ENCODE results near the gene GATAD2B.

Gene GATAD2B

DNA sequence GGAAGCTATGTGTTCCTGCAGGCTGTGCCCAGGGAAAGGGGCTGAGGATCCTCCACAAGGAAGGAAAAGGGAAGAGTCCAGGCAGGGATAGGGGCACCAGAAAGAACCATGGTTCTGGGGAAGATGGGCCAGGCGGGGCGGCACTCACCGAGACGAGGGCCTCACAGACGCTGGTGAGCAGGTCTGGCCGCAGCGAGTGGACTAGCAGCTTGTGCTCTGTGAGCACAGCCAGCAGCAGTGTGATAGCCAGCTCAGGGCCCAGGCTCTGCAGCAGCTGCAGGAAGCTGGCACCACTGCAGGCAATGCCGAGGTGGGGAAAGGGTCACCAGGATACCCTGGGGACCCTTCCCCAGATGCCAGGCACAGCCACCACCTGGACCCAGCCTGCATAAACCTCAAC, 18.0 kb upstream of the GATAD2B start:
- TF ChIP-seq, protein P1, sequence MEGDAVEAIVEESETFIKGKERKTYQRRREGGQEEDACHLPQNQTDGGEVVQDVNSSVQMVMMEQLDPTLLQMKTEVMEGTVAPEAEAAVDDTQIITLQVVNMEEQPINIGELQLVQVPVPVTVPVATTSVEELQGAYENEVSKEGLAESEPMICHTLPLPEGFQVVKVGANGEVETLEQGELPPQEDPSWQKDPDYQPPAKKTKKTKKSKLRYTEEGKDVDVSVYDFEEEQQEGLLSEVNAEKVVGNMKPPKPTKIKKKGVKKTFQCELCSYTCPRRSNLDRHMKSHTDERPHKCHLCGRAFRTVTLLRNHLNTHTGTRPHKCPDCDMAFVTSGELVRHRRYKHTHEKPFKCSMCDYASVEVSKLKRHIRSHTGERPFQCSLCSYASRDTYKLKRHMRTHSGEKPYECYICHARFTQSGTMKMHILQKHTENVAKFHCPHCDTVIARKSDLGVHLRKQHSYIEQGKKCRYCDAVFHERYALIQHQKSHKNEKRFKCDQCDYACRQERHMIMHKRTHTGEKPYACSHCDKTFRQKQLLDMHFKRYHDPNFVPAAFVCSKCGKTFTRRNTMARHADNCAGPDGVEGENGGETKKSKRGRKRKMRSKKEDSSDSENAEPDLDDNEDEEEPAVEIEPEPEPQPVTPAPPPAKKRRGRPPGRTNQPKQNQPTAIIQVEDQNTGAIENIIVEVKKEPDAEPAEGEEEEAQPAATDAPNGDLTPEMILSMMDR (IDR thresholded peaks at IDR 0.05): no peak

DNA sequence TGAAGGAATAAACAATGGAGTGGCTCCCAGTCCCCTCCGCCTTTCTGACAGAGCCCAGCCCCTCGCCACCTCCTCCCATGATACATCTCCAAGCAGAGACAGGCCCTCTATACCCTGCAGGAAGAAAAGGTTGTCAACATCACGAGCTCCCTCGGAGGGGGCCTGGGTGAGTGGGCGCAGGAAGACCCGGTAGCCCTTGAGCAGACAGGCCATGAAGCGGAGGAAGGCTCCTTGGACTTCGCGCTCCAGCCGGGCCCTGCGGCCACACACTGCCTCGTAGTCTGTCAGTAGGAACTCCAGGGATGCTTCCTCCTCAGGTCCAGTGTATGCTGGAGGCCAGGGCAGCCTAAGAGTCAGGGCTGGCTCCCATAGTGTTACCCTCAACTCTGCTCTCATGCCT, 16.7 kb upstream of the GATAD2B start:
- TF ChIP-seq, protein P1 (IDR thresholded peaks at IDR 0.05): no peak

DNA sequence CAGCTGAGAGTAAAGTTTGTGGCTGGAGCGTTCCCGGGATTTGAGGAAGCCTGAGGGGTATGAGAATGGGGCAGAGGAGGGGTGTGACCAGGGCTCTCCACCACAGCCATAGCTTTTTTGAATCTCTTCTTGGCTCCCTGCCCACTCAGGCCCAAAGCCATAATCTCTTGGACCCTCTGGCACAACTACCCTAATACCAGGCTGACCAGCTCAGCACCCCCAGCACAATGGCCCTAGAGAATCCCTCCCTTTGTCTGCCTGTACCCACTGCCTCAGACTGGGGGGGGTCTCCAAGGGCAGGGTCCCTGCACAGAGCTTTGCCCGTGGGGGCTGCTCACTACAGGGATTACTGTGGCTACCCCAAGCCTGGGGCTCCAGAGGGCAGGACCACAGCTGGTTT, 16.2 kb upstream of the GATAD2B start:
- TF ChIP-seq, protein P1 (IDR thresholded peaks at IDR 0.05): no peak

- TF ChIP-seq, protein P1 (IDR thresholded peaks at IDR 0.05): no peak
Observed at GRCh38 chr1:153937331-153937730, 14.6 kb upstream of the GATAD2B start.

DNA sequence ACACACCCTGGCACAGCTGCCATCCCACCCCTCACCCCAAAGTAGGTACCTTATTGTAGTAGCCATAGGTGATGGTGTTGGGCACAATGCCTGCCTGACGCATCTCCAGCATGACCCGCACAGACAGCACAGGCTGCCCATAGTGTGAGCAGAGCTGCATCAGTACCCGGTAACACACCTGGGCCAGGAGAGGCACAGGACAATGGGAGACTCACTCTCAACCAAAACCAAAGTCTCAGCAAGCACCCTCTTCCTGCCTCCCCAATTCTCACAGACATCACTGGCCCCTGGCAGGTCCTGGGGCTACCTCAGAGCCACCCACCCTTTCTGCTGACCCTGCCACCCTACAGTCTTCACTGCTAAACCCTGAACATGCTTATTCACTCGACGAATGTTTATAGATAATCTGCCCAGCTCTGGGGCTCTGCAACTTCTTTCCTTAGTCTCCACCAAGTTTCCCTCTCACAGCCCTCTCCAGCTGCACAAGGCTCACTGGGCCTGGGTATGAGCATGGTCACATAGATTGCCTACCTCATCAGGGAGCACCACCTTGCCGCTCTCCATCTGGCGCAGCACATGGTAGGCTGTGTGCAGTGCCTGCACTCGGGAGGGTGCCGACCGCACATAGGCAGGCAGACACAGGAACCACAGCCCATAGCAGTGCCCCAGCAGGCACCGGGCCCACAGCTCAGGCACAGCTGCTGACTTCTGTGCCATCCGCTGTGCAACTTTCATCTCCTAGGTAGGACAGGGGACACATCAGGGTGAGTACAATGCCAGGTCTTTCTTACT, 13.4 kb upstream of the GATAD2B start:
- TF ChIP-seq, protein P1 (IDR thresholded peaks at IDR 0.05): no peak

DNA sequence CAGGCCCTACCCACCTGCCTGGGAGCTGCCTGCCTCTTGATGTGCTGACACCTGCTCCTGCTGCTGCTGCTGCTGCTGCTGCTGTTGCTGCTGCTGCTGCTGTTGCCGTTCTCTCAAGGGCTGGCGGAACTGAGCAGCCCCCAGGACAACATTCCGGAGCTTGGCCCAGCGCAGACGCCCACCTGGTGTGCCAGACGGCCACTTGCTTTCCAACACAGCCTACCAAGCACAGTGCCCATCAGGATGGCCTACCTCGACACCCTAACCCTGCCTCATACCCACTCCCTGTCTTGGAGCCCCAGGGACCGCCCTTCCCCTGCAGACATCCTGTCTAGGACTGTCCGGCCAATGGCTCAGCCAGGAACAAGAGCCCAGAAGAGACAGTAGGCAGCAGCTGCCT, 12.0 kb upstream of the GATAD2B start:
- TF ChIP-seq, protein P1 (IDR thresholded peaks at IDR 0.05): no peak

DNA sequence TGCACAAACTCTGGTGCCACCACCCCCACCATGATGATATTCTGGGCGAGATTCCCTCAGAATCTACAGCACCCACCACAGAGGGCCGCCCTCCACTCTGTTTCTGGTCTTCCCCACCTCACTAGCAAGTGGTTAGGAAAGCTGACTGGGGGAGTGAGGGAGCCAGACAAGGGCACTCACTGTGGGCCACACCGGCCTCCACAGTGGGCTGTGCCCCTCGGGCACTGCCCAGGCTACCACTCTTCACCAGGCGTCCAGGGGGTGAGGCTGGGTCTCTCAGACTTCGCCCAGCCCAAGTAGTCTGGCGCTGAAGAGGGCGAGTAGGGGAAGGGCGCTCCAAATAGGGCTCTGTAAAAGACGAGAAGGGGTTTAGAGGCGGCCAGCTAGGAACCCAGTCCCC, 11.2 kb upstream of the GATAD2B start:
- TF ChIP-seq, protein P1 (IDR thresholded peaks at IDR 0.05): no peak

DNA sequence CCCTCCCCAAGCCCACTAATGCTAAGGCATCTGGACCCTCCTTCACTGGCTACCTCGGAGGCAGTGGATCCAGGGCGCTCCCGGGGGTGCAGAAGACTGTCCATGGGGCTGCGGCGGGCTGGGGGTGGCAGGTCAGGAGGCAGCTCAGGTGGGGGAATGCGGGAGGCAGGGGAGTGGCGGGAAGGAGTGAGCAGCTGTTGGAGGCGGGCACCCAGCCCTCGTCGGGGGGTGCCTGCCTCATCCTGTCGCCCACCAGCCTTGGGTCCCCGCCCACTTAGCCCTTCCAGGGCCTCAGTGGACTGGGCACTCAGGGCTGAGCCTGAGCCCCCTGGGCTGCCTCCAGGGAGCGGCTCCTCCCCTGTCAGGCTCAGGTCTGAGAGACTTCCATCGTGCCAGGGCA, 10.7 kb upstream of the GATAD2B start:
- TF ChIP-seq, protein P1 (IDR thresholded peaks at IDR 0.05): no peak
